Esophagus squamous epithelium (tissue), 5 donors: ENCODE results near the gene PUS10. TPM values are rescaled to one million over a fixed set of nuclear protein-coding genes. Genes with fewer than 3 reads are reported as not detected.

Experiments
- DNase-seq: peaks from one replicate; lab custom pipeline; 2025; lab: John Stamatoyannopoulos, UW
- H3K27ac ChIP-seq, 4 donors: fragments of 200-600 bp; sonication (generic); one replicate each; pipeline ENCODE4 v1.5.1; 2016 to 2019; ENCODE audit warnings: mild to moderate bottlenecking in 1 of 4
- H3K27me3 ChIP-seq, 4 donors: fragments of 200-600 bp; sonication (generic); 1 replicate in 3 of 4; 2 replicates in 1 of 4; pipeline versions ENCODE4 v1.5.1 to v1.6.0; 2017 to 2021; ENCODE audit warnings: antibody characterized with exemption in 1 of 4
- H3K36me3 ChIP-seq, 3 donors: fragments of 200-600 bp; sonication (generic); one replicate each; pipeline ENCODE4 v1.5.1; 2016 to 2019
- H3K4me1 ChIP-seq, 3 donors: fragments of 200-600 bp; sonication (generic); one replicate each; pipeline ENCODE4 v1.5.1; 2017 to 2019
- H3K4me3 ChIP-seq, 4 donors: fragments of 200-600 bp; sonication (generic); 1 replicate in 3 of 4; 2 replicates in 1 of 4; pipeline ENCODE4 v1.5.1; 2016 to 2019; ENCODE audit warnings: mild to moderate bottlenecking in 2 of 4, moderate library complexity in 1 of 4
- H3K9me3 ChIP-seq, 3 donors: fragments of 200-600 bp; sonication (generic); one replicate each; pipeline ENCODE4 v1.5.1; 2016 to 2019
- CTCF ChIP-seq, 6 experiments: fragments of 450-650 bp in 4 of 6; fragments of 200-600 bp in 2 of 6; sonication (generic) in 2 of 6; IDR thresholded peaks; one replicate each; pipeline ENCODE4 v1.5.1; 2016 to 2019; ENCODE audit warnings: antibody characterized with exemption in 6 of 6, mild to moderate bottlenecking in 4 of 6, moderate library complexity in 4 of 6
- POLR2A ChIP-seq, 4 donors: fragments of 450-650 bp; IDR thresholded peaks; one replicate each; pipeline ENCODE4 v1.6.1; 2017; ENCODE audit warnings: antibody characterized with exemption in 4 of 4, mild to moderate bottlenecking in 4 of 4, moderate library complexity in 3 of 4
- WGBS, 2 donors: methylation state at CpG; one replicate each; pipeline ENCODE4 v1.1.5; 2018; 5-methylcytosine and 5-hydroxymethylcytosine counted together
- intact Hi-C: fragments of 100-400 bp; cut with DNase I; formaldehyde crosslinking; loops from one replicate; pipeline ENCODE4 v1.15.0; 2022
- total RNA-seq, 4 donors: library from RNA; depleted of rRNA; stranded (reverse); fragments of >200 nt; gene quantifications; one replicate each; pipeline ENCODE4 v1.1.0, GENCODE V29; 2016
- donor health status: DM: yes; HTN: yes; CAD: no.

The PUS10 gene
- total RNA-seq, 4 donors from 2014 or later = 3.7 to 9.1 (median 5.4) TPM

DNA sequence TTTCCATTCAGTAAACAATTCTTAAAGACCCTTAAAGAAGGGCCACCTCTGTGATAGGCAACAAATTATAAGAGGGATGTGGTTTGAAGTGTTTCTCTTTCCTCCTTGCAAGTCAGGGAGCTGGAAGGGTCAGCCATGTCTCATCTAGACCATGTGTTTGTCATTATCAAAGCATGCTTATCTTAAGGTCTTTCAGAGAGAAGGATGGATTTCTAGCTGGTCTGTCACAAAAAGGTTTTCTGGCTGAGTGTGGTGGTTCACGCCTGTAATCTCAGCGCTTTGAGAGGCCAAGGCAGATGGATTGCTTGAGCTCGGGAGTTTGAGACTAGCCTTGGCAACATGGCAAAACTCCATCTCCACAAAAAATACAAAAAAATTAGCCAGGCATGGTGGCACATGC, 59.7 kb downstream of the PUS10 start:
- DNase-seq = no peak
- Histone ChIP-seq H3K9me3 (no peaks in the 10 kb centered on the region), H3K4me1 (peaks cover 9 to 66% (median 20%) of the 10 kb centered on the region in 3 donors), H3K27me3 (no peaks in the 10 kb centered on the region), H3K4me3 (no peak overlapping the region), H3K27ac (peak overlapping the region; percentile 80 to 89 (median 86)), H3K36me3 (peaks cover 0 to 10% (median 0%) of the 10 kb centered on the region in 3 donors)
- TF ChIP-seq CTCF (IDR thresholded peaks at IDR 0.05) (no peak), POLR2A (IDR thresholded peaks at IDR 0.05) (no peak)
- intact Hi-C loops = no loop called here
- 65 to 71% methylated on average over 3 of the region's 3 CpGs for WGBS, 2 donors

DNA sequence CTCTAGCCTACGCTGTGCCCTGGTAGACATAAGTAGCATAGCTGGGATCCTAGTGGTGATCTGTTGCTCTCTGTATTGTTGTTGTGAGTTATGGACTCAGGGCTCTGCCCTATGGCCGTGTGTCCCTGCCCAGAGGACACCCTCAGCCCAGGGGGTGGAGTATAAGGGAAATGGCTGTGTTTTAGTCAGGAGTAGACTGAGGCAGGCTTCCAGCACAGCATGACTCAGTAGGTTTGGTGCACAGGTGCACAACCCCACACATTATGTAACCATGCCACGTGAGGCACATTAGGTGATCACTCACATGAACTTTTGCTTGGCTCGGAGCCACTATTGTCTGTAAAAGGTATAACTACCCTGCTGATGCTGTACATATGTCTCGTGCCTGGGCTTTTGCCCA, 60.4 kb downstream of the PUS10 start:
- peaks cover 0 to 16% (median 0%) of the 10 kb centered on the region in 3 donors for H3K36me3 ChIP-seq
- WGBS, 2 donors = 48 to 87% methylated on average over 5 of the region's 5 CpGs
- peaks cover 9 to 58% (median 20%) of the 10 kb centered on the region in 3 donors for H3K4me1 ChIP-seq
- no peaks in the 10 kb centered on the region for H3K27me3 ChIP-seq
- no peak for TF ChIP-seq POLR2A (IDR thresholded peaks at IDR 0.05)
- TF ChIP-seq CTCF (IDR thresholded peaks at IDR 0.05) = no peak
- H3K9me3 ChIP-seq = no peaks in the 10 kb centered on the region
- intact Hi-C loops = no loop called here
- H3K4me3 ChIP-seq = no peak overlapping the region
- DNase-seq = no peak
- H3K27ac ChIP-seq = peak overlapping the region; percentile 80 to 89 (median 86)

DNA sequence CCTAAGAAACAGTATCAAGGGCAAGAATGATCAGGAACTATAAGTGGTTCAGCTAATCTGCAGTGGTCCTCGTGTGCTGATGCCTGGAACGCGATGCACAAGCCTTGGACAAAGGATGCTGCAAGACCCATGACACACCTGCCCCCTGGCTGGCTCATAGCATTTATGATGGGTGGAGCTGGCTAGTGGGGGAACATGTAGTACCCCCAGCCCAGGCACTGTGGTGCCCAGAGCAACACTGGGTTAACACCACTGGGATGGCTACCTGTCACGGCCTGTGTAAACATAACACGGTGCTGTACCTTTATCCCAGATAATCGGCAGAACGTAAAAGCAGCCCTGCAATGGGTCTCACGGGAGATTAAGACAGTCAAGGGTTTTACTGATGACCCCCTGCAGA, 60.8 kb downstream of the PUS10 start:
- intact Hi-C loops = no loop called here
- Histone ChIP-seq H3K27me3 (no peaks in the 10 kb centered on the region), H3K36me3 (peaks cover 0 to 18% (median 0%) of the 10 kb centered on the region in 3 donors), H3K9me3 (no peaks in the 10 kb centered on the region), H3K4me1 (peaks cover 9 to 54% (median 20%) of the 10 kb centered on the region in 3 donors), H3K4me3 (no peak overlapping the region), H3K27ac (peak overlapping the region; percentile 80 to 89 (median 86))
- TF ChIP-seq POLR2A (IDR thresholded peaks at IDR 0.05) (no peak), CTCF (IDR thresholded peaks at IDR 0.05) (no peak)
- WGBS, 2 donors = 71 to 77% methylated on average over 6 to 7 of the region's 8 CpGs
- DNase-seq = no peak

DNA sequence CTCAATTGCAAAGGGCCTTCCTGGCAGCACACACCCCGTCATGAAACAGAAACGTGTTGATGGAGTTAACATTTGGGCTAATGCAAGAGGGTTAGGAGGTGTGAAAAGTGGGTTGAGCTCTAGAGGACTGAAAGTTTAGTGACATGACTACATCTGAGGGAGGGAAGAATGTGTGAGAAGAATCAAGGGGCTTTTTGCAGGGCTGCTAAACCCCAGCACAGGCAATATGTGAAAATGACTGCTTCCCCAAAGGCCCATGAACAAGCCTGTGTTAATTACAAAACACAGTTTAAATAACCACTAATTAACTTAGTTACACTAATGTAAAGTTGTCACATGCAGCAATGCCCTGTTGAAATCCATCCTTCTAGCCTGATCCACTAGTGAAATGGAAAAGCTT, 63.9 kb downstream of the PUS10 start:
- WGBS, 2 donors = 50 to 52% methylated on average over 2 of the region's 2 CpGs
- Histone ChIP-seq H3K27ac (no peak overlapping the region), H3K36me3 (peaks cover 0 to 18% (median 0%) of the 10 kb centered on the region in 3 donors), H3K4me3 (no peak overlapping the region), H3K4me1 (peaks cover under 1 to 36% (median 15%) of the 10 kb centered on the region in 3 donors), H3K27me3 (no peaks in the 10 kb centered on the region), H3K9me3 (no peaks in the 10 kb centered on the region)
- no peak for TF ChIP-seq CTCF (IDR thresholded peaks at IDR 0.05)
- no peak for TF ChIP-seq POLR2A (IDR thresholded peaks at IDR 0.05)
- intact Hi-C loops = no loop called here
- DNase-seq = no peak

DNA sequence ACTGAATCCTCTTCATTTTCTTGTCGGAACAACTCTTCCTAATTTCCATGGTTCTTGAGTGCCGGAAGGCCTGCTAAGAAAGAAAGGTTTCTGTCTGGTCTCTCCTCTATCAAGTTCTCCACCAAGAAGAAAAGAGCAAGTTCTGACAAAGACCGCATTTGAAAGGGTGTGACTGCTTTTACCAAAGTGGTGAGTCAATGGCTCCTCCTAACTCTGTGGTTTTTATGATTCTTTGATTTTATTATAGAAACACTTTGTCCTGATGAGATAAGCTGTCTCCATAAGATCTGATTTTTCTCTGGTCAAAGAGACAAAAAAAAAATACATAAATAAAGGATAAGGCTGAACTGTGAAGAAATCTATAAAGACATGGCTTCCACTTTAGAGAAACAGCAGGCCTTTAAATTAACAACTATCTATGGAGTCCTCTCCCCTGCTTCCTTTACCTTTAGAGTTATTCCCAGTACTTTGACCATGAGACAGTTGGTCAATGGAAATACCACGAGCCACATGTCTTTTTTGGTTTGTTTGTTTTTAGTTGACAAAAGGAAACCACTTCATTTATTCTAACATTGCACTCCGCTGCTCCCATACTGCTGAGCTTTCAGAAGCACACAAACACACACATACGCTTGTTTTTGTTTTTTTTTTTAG, 69.0 kb downstream of the PUS10 start:
- H3K27me3 ChIP-seq = no peaks in the 10 kb centered on the region
- peak overlapping the region; percentile 74 to 81 (median 78) for H3K27ac ChIP-seq
- peaks cover 0 to 24% (median 3%) of the 10 kb centered on the region in 3 donors for H3K4me1 ChIP-seq
- peaks cover 0 to 15% (median 0%) of the 10 kb centered on the region in 3 donors for H3K36me3 ChIP-seq
- TF ChIP-seq CTCF (IDR thresholded peaks at IDR 0.05) = no peak
- TF ChIP-seq POLR2A (IDR thresholded peaks at IDR 0.05) = no peak
- WGBS, 2 donors = 58 to 60% methylated on average over 6 of the region's 6 CpGs
- intact Hi-C loops = no loop called here
- DNase-seq = no peak
- no peak overlapping the region for H3K4me3 ChIP-seq
- H3K9me3 ChIP-seq = no peaks in the 10 kb centered on the region
